GM21786 (cell line): ENCODE measurements around the gene MKX.

Experiments
- ATAC-seq: cut with Tn5 transposase; IDR thresholded peaks from one replicate; pipeline ENCODE4 v1.9.1; 2021; ENCODE audit not compliant: unreplicated experiment

Gene MKX

DNA sequence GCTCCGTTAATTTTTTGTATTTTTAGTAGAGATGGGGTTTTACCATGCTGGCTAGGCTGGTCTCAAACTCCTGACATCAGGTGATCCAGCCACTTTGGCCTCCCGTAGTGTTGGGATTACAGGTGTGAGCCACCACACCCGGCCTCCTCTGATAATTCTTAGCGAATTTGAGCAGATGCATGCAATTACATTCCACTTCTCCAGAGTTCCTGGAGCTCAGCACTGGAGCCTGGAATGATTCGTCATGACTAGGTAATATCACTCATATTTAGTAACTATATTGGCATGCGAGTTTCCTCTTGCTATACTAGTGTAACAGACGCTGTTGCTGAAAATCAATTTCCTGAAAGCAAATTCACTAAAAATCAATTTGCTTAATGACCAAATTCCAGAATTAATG, 86.8 kb downstream of the MKX start:
- ATAC-seq: no peak

DNA sequence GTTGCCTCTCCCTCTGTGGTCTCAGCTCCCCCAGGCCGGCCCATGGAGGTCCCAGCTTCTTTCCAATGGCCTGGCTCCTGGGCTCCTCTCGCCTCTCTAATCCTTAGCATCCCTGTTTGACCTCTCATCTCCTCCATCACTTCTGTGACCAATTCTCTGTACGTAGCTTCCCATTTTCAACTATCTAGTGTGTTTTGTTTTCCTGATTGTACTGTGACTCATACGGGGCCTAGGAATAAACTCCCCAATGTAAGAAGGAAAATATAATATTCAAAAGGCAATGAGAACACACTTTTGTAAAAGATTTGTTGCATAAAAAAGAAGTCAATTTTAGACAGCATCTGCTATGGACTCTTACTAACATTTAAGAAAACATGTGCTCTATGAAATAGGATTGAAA, 90.3 kb downstream of the MKX start:
- no peak for ATAC-seq

- no peak for ATAC-seq
Observed at GRCh38 chr10:27654284-27654683, 91.3 kb downstream of the MKX start.

DNA sequence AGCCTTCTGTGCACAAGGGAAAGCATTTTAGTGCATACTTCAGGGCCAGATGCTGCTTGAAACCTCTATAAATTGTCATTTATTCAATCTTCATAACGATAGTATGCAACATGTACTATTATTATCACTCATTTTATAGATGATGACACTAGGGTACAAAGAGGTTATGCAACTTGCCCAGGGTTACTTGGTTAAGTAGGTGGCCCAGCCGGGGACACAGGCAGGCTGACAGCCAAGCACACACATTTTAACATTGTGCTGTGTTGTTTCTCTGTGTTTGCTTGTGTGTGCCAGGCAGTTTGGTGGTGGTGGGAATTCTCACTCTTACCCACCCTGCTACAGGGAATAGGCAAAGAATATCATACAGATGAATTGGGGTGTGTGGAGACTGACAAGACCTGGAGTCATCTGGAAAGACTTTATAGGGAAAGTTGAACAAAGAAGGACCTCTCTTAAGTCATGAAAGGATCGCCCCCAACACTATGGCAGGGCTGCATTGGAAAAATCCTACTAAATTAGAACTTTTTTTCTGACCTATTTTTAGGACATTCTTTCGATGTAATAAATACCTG, 98.9 kb downstream of the MKX start:
- ATAC-seq: no peak

DNA sequence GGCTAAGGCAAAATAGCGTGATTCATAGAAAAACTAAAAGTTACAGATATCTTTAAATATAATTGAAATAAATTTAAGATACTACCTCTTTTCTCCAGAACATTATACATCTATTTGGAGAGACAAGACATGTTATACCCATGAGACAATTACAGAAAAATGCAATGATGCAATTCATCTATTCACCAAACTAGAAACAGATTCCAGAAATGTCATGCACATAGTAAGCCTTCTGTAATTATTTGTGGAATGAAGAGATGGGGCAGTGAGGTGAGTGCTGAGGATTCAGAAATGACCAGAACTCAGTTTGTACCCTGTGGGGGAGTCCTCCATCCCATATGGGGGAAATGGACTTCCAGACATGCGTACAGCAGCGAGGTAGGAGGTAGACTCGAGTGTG, 99.4 kb downstream of the MKX start:
- ATAC-seq: no peak

DNA sequence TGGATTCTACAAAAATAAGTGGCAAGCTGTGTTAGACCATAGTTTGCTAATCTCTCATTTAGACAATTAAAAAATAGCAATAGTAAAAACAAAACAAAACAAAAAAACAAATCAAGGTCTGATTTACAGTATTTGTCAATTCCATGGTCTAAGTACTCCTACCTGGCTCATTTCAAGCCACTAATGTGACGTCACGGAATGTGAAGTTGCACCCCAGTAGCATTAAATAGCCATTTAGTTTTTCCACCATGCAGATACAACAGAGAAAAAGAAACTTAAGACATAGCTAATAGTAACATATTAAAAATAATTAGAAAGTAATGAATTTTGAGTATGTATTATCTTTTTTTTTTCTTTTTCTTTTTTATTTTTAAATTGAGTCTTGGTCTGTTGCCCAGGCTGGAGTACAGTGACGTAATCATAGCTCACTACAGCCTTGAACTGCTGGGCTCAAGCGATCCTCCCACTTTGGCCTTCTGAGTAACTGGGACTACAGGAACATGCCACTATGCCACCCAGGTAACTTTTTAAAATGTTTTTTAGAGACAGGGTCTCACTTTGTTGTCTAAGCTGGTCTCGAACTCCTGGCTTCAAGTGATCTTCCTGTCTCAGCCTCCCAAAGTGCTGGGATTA, 101.2 kb downstream of the MKX start:
- no peak for ATAC-seq

DNA sequence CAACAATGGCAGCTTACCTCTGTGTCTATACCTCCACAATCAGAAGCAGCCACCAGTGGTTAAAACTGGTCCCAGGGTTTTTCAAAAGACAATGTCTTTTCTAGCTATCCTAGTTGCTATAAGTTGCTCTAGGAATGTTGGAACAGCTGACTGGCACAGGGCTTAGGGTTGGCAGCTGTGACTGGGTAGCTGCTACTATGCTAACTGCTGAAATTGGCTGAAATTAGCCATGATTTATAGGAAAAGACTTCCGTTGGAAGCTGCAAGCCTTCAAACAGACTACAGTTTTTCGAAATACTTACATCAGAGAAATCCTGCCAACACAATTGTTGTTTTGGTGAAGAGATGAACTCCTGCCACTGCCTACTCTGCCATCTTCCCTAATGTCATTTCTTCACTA, 102.3 kb downstream of the MKX start:
- ATAC-seq: no peak

DNA sequence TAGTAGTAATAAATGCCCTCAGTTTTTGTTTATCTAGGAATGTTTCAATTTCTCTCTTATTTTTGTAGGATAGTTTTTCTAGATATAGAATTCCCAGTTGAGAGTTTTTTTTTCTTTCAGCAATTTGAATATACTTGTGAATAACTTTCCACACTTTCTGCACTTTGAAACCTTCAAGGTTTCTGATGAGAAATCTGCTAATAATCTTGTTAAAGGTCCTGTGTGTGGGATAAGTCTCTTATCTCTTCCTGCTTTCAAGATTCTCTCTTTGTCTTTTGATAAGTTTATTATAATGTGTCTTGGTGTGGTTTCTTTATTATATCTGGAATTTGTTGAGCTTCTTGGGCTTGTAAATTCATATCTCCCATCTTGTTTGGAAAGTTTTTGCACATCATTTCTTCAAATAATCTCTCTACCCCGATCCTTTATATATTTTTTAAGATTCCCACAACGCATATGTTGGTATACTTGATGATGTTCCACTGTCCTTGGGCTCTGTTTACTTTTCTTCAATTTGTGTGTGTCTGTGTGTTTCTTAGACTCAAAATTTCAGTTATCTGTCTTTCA, 103.5 kb downstream of the MKX start:
- ATAC-seq: no peak

DNA sequence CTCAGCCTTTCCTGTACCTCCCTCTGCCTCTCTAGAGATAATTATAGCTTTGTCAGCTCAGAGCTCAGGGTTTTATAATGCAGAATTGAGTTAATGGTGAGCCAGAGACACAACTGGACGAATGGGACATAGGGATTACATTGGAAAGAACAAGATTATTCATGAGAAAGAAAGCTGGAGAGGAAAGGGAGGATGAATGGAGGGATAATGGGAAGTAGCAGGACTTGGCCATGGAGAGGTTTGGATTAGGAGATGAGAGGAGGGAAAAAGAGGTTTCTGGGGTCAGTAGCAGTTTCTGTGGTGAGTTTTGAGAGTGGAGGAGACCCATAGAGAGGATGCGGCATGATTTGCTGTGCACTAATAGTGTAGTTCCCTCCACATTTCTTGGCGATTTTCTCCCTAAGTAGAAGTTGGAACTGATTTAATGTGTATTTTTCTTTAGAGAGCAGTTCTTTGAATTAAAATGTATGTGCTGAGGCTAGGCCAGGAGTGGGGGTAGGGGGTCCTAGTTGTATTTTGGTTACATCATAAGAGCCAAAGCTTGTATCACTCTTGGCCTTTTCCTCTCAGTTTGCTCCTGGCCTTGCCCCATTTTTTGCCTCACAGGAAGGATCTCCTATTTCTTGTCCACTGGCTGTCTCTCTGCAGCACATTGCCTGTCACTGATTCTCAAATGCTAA, 107.4 kb downstream of the MKX start:
- ATAC-seq: no peak

DNA sequence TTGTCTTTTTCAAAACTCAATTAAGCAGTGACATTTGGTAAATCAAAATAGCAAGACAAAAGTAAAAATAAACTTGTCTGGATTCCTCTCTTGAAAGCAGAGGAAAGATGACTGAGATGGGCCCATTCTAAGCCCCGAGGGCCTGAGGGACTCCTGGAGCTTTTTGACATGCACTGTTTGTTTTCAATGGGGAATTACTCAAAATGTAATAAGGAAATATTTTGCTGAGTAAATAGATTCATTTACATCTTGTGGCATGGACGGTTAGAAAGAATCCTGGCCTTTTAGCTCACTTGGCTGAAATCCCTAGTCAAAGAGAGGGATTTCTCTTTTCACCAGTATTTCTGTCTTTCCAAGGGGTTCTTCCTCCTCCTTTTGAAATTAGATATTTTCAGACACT, 108.0 kb downstream of the MKX start:
- no peak for ATAC-seq

DNA sequence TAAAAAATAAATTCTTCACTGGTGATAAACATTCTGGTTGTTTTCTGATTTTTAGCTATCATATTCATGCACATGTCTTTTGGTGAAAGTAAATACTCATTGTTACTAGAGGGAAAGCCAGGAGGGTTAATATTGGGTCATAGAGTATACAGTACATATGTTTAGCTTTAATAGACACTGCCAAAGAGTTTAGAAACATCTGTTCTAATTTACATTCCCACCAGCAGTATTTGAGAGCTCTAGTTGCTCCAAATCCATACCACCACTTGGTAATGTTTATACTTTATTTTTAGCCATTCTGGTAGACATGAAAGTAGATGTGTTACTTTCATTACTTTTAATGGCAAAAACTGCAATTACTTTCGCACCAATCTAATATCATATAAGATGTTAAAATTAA, 108.8 kb downstream of the MKX start:
- ATAC-seq: no peak

DNA sequence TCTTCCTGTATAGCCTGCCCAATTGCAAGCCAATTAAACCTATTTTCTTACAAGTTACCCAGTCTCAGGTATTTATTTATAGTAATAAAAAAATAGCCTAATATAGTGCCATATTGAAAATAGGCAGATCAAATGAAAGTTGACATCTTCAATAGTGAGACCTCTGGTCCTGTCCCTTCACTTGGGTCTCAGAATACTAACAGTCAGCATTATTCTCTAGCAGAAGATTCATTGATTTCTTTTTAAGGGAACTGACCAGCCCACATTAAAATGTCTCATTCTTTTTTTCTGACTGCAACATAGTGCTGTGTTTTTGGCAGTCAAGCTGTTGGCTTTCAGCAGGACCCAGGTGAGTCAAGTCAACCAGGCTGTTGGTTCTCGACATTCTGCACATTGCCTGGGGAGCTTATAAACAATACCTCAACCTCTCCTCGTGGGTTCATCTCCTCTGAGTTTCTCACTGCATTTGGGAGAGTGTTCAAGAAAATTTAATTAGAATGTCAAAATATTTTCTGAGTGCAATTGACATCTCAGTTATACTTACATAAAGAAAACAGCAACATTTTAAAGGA, 109.8 kb downstream of the MKX start:
- no peak for ATAC-seq

DNA sequence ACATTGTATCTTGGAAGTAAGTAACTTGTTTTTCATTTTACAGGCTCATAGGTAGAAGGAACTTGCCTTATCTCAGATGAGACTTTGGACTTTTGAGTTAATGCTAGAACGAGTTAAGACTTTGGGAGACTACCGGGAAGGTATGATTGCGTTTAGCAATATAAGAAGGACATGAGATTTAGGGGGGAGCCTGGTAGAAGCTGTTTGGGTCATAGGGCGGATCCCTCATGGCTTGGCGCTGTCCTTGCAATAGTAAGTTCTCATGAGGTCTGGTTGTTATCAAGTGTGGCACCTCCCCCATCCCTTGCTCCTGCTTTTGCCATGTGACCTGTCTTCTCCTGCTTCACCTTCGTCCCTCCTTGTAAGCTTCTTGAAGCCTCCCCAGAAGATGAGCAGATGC, 110.3 kb downstream of the MKX start:
- ATAC-seq: no peak

DNA sequence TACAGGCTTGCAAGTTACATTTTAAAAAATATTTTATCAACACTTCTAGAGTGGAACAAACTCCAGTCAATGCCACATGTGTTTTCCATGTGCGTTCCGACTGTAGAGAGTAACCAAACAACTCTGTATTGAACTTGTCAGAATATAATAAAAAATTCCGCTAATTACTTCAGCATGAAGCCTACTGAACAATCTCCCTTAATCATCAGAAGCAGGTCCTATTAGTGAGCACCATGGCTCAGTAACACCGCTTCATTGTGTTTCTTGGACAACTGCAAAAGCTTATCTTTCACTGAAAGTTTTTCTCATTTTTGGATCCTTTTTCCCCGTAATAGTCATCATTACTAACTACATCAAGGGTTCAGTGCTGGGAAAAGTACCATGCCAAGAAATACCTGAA, 117.0 kb downstream of the MKX start:
- no peak for ATAC-seq

- no peak for ATAC-seq
Observed at GRCh38 chr10:27626890-27627289, 118.7 kb downstream of the MKX start.

- ATAC-seq: no peak
Observed at GRCh38 chr10:27625452-27626211, 120.0 kb downstream of the MKX start.

- no peak for ATAC-seq
Observed at GRCh38 chr10:27624941-27625340, 120.7 kb downstream of the MKX start.
